ENCODE data around the gene PRM3.

Gene PRM3

DNA sequence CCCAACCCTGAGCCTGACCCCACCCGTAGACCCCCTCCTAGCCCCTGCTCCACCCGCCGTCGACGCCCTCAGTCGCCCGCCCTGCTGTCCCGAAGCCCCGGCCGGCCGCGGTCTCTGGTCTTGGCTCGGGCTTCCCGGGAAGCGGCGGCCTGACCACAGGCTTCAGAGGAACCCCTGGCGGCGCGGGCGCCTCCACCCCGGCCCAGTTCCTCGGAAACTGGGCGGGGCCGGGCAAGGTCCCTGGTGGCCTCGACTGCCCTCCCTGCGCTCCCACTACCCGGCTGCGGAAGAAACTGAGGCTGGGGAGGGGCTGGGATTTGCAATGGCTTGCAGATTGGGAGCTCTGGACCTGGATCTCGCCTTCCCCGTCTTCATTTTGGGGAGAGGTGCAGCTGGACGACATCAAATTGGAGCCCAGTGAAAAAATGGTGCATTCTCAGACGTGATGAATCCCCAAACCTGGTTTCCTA lies 16.7 kb downstream of the PRM3 start:
- TF ChIP-seq, protein P1, sequence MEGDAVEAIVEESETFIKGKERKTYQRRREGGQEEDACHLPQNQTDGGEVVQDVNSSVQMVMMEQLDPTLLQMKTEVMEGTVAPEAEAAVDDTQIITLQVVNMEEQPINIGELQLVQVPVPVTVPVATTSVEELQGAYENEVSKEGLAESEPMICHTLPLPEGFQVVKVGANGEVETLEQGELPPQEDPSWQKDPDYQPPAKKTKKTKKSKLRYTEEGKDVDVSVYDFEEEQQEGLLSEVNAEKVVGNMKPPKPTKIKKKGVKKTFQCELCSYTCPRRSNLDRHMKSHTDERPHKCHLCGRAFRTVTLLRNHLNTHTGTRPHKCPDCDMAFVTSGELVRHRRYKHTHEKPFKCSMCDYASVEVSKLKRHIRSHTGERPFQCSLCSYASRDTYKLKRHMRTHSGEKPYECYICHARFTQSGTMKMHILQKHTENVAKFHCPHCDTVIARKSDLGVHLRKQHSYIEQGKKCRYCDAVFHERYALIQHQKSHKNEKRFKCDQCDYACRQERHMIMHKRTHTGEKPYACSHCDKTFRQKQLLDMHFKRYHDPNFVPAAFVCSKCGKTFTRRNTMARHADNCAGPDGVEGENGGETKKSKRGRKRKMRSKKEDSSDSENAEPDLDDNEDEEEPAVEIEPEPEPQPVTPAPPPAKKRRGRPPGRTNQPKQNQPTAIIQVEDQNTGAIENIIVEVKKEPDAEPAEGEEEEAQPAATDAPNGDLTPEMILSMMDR (IDR thresholded peaks at IDR 0.05; ENCODE audit: low read depth, low read length), result no peak
- TF ChIP-seq, protein P2, sequence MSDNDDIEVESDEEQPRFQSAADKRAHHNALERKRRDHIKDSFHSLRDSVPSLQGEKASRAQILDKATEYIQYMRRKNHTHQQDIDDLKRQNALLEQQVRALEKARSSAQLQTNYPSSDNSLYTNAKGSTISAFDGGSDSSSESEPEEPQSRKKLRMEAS (IDR thresholded peaks at IDR 0.05; ENCODE audit: low read depth, low read length), result no peak
- TF ChIP-seq MYC (IDR thresholded peaks at IDR 0.05; ENCODE audit: low read depth, low read length) (no peak), POLR2A (IDR thresholded peaks at IDR 0.05; ENCODE audit: extremely low read depth, insufficient read length) (no peak)
- H3K4me3 ChIP-seq (ENCODE audit: low read depth, low read length), result peak overlapping the region; percentile 64
- no peak for DNase-seq (ENCODE audit: low read depth)

DNA sequence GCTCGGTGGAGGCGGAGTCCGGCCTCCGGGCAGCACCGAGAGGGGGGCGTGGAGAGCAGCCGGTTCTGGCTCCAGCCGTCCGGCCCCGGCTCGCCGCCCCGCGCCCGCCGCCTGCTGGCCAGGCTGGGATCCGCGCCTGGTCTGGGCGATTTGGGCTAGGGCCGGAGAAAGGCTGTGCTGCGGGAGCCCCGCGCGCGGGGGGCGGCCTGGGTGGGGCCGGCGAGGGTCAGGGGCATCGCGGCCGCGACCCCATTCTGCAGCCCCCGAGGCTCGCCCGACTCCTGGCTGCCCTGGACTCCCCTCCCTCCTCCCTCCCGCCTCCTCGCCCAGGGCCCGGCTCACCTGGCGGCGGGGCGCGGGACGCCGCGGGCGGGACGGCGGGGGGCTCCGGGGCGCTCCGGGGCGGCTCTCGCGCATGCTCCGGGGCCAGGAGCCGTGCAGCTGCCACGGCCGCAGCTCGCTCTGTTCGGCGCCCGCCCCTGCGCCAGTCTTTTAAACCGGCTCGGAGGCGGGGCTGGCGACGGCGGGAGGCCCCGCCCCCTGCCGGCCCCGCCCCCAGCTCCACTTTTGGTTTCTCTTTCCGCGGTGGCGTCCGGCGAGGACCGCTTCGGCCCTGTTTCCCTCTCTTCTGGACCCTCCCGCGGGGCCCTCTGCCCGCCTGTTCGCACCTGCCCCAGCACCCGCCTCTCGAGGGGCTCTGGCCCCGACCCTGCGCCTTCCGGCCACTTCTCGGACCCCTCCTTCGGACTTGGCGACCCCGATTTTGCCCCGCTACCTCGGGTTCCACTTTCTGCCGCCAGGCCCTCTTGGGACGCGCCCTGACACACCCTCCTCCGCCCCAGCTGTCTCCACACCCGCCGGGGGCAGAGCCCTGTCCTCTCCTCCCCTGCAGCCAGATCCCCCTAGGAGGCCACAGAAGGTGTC lies 17.4 kb downstream of the PRM3 start, which contains the start of gene SOCS1:
TSS of gene SOCS1 (minus strand) at position 468 of the 924 bp plus-strand sequence. CDS start 726 bp downstream, outside the sequence.
- peak; percentile 86 for DNase-seq (ENCODE audit: low read depth)
- TF ChIP-seq, protein P2 (IDR thresholded peaks at IDR 0.05; ENCODE audit: low read depth, low read length), result no peak
- TF ChIP-seq, protein P1 (IDR thresholded peaks at IDR 0.05; ENCODE audit: low read depth, low read length), result peak; percentile 49
- peak; percentile 80 for TF ChIP-seq POLR2A (IDR thresholded peaks at IDR 0.05; ENCODE audit: extremely low read depth, insufficient read length)
- TF ChIP-seq MYC (IDR thresholded peaks at IDR 0.05; ENCODE audit: low read depth, low read length), result no peak
- peak within 1 kb of the TSS; percentile 64 for H3K4me3 ChIP-seq (ENCODE audit: low read depth, low read length)

DNA sequence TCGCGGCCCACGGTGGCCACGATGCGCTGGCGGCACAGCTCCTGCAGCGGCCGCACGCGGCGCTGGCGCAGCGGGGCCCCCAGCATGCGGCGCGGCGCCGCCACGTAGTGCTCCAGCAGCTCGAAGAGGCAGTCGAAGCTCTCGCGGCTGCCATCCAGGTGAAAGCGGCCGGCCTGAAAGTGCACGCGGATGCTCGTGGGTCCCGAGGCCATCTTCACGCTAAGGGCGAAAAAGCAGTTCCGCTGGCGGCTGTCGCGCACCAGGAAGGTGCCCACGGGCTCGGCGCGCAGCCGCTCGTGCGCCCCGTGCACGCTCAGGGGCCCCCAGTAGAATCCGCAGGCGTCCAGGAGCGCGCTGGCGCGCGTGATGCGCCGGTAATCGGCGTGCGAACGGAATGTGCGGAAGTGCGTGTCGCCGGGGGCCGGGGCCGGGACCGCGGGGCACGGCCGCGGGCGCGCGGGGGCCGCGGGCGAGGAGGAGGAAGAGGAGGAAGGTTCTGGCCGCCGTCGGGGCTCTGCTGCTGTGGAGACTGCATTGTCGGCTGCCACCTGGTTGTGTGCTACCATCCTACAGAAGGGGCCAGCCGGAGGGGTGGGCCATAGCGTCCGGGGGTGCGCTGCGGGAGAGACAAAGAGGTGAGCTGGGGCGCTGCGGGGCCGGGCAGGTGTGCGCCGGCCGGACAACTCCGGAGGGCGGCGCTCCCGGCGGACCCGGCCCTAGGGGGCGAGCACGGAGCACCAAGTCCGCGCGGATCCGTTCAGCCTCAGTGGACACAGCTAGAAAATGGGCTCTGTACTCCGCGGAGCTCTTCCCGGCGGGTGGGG lies 18.3 kb downstream of the PRM3 start:
- peak; percentile 69 for DNase-seq (ENCODE audit: low read depth)

DNA sequence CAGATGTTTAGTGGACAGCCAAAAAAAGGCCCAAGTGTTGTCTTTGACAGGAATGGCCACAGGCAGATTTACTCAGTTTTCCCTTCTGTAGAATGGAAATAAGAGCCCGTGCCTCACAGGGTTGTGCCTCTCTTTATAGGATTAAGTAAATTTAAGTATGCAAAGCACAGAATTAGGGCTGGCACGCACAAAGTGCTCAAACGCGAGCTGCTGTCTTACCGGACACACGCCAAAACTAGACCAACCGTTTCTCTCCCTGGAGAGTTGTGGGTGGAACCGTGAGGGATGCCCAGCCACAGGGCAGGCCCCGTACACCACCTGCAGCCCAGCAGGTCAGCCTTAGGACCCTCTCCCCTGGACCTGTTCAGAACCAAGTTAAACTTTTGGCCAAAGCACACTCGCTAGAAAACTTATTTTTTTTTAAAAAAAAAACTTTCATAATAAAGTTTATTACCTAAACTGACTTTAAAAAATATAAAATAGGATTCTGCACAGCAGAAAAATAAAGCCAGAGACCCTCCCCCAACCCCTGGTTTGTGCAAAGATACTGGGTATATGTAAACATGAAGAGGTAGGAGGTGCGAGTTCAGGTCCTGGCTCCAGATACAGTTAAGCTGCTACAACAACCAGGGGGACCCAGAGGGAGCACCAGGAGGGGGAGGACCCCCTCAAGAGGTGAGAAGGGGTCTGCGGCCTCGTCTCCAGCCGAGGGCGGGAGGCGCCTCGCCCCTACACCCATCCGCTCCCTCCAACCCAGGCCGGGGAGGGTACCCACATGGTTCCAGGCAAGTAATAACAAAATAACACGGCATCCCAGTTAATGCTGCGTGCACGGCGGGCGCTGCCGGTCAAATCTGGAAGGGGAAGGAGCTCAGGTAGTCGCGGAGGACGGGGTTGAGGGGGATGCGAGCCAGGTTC lies 19.2 kb downstream of the PRM3 start:
- no peak for TF ChIP-seq POLR2A (IDR thresholded peaks at IDR 0.05; ENCODE audit: extremely low read depth, insufficient read length)
- TF ChIP-seq, protein P2 (IDR thresholded peaks at IDR 0.05; ENCODE audit: low read depth, low read length), result 0 out of 2 replicates have a peak, but pooled peaks have one; percentile 28
- peak overlapping the region; percentile 48 for H3K4me3 ChIP-seq (ENCODE audit: low read depth, low read length)
- peak; percentile 75 for DNase-seq (ENCODE audit: low read depth)

More for the DNA sequence above, 18.3 kb downstream of the PRM3 start:
- peak overlapping the region; percentile 48 for H3K4me3 ChIP-seq (ENCODE audit: low read depth, low read length)
- no peak for TF ChIP-seq MYC (IDR thresholded peaks at IDR 0.05; ENCODE audit: low read depth, low read length)
- TF ChIP-seq, protein P1 (IDR thresholded peaks at IDR 0.05; ENCODE audit: low read depth, low read length), result peak; percentile 6
- no peak for TF ChIP-seq POLR2A (IDR thresholded peaks at IDR 0.05; ENCODE audit: extremely low read depth, insufficient read length)
- TF ChIP-seq, protein P2 (IDR thresholded peaks at IDR 0.05; ENCODE audit: low read depth, low read length), result no peak

DNA sequence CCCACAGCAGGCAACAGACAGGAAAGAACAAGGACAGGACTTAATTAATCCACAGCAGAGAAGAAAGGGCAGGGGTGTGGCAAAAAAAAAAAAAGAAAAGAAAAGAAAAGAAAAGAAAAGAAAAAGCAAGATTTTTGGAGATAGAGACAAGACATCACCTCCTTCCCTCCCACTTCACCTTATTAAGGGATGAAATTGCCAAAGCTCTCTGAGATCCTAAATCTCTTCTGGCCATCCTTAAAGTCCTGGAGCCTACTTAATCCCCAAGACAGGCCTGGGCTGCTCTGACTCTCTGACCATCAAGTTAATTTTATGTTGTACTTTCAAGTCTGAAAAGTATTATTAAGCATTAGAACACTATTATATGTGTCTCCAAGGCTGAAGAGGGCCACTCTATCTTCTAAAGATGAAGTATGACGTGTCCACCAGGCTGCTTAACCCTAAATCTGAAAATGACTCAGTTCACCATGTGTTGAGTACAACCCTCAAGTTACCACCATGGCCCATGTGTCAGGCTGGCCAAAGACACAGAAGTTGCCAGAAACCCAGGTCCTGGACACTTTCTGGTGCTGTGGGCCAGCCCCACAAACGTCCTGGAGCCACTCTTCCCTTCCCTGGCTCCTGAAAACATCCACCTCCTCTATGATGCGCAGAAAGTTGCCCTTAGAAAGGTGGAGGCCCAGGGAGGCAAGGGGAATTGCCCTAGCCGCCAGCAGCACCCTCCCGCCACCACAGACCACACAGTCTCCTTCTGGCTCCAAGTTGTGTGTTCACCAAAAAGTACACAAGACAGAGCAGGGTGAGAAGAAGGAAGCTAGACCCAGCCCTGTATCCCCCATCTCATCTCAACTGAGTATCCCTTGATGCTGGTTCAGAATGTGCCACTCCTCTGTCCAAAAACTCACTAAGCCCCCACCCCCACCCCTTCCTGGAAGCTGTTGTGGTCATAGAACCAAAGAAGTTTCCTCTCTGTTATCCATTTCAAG lies 20.1 kb downstream of the PRM3 start:
- TF ChIP-seq, protein P2 (IDR thresholded peaks at IDR 0.05; ENCODE audit: low read depth, low read length), result no peak
- TF ChIP-seq, protein P1 (IDR thresholded peaks at IDR 0.05; ENCODE audit: low read depth, low read length), result no peak
- TF ChIP-seq MYC (IDR thresholded peaks at IDR 0.05; ENCODE audit: low read depth, low read length) (no peak), POLR2A (IDR thresholded peaks at IDR 0.05; ENCODE audit: extremely low read depth, insufficient read length) (no peak)
- peak; percentile 61 for DNase-seq (ENCODE audit: low read depth)
- H3K4me3 ChIP-seq (ENCODE audit: low read depth, low read length), result peak overlapping the region; percentile 48
